Fibroblast of mammary gland (primary cell): ENCODE measurements around the gene PRLH.

Experiments used
- DNase-seq: peaks from one replicate; pipeline ENCODE4 v3.0.0-alpha.2; 2010; ENCODE audit warnings: low read depth
- H3K4me3 ChIP-seq: 2 replicates; pipeline ENCODE4 v1.5.1; 2011; ENCODE audit warnings: low read depth, mild to moderate bottlenecking, low read length, moderate library complexity; ENCODE audit not compliant: control insufficient read depth
- TF ChIP-seq, protein P1 (sequence below): conservative IDR thresholded peaks from 2 replicates; pipeline ENCODE4 v1.5.1; 2011; ENCODE audit warnings: low read depth, low read length, inconsistent platforms; ENCODE audit not compliant: control insufficient read depth, insufficient read depth

Gene PRLH

DNA sequence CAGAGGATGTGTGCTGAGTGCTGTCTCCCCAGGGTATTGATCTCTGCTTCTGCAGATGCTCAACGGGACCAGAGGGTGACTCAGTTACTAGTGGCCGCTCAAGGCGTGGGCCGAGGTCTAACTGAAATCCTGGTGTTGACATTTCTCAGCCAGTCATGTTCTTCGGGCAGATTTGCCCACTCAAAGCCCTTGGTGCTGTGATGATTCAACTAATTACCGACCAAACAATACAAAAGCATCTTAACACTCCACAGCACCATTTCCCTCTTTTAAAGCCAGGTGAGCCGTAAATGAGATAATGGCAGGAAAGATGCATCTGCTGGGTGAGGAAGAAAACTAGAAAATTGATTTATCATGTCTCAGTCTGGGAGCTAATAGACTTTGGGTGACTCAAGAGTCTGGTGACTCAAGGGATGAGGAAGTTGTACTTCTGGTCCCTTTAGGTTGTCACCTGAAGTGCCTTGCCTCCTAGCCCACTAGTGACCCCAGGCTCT lies 32.7 kb upstream of the PRLH start:
- peak; percentile 86 for DNase-seq
- no peak overlapping the region for H3K4me3 ChIP-seq
- TF ChIP-seq, protein P1, sequence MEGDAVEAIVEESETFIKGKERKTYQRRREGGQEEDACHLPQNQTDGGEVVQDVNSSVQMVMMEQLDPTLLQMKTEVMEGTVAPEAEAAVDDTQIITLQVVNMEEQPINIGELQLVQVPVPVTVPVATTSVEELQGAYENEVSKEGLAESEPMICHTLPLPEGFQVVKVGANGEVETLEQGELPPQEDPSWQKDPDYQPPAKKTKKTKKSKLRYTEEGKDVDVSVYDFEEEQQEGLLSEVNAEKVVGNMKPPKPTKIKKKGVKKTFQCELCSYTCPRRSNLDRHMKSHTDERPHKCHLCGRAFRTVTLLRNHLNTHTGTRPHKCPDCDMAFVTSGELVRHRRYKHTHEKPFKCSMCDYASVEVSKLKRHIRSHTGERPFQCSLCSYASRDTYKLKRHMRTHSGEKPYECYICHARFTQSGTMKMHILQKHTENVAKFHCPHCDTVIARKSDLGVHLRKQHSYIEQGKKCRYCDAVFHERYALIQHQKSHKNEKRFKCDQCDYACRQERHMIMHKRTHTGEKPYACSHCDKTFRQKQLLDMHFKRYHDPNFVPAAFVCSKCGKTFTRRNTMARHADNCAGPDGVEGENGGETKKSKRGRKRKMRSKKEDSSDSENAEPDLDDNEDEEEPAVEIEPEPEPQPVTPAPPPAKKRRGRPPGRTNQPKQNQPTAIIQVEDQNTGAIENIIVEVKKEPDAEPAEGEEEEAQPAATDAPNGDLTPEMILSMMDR: no peak

DNA sequence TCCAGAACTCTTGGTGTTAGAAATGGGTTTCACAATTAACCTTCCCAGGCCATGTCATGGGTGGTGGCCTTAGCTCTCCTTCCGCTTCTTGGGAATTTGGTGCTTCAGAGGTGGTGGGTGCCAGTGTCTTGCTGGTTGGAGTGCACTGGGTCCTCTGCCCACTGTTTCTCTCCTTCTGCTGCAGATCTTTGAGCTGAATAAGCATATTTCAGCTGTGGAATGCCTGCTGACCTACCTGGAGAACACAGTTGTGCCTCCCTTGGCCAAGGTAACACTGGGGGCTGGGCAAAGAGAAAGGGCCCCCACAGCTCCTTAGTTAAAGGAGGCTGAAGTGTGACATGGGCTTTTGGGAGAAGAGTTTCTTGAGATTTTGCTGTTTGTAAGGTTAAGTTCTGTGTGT lies 32.0 kb upstream of the PRLH start:
- H3K4me3 ChIP-seq: no peak overlapping the region

DNA sequence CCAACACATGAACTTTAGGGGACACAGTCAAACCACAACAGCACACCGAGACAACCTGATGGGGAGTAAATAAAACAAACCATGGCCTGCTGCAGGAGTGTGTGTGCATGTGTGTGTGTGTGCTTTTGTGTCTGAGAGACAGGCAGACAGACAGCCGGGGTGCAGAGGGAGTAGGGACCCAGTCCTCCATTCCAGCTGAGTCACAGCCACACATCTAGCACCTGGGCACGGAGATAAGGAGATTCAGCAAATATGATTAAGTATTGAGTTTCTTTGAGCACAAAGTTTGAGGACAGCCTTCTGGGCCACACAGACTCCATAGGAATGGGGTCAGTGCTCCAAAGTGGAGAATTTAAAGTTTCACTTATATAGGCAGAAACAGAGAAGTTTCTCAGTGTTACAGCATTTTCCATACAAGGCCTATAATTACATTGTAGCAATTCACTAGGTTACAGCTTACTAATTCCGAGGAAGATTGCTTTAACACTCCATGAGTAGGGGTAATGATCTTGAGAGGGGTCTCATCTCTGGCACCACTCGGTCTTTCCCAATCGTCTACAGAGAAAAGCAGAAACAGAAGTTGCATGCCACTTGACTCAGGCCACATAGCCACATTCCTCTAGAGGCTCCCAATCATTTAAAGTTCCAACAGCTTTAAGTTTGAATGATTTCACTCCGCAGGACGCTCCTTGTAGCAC lies 30.8 kb upstream of the PRLH start:
- no peak overlapping the region for H3K4me3 ChIP-seq
- no peak for DNase-seq
- TF ChIP-seq, protein P1: no peak

More for the DNA sequence above, 32.0 kb upstream of the PRLH start:
- no peak for DNase-seq
- TF ChIP-seq, protein P1: no peak

DNA sequence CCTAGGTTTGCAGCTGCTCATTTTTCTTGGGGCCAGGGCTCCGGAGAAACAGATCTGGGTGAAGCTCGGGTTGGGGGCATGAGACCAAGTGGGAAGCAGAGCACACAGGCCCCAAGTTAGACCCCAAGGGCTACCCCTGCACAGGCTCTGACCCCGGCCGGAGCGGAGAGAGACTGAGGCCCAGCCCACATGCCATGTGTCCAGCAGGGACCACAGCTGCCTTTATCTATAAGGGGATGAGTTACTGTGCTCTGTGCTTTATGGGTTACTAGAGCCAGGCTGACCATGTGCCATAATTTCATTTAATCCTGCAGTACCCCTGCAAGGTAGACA lies 30.3 kb upstream of the PRLH start:
- no peak for DNase-seq
- TF ChIP-seq, protein P1: no peak
- H3K4me3 ChIP-seq: no peak overlapping the region

DNA sequence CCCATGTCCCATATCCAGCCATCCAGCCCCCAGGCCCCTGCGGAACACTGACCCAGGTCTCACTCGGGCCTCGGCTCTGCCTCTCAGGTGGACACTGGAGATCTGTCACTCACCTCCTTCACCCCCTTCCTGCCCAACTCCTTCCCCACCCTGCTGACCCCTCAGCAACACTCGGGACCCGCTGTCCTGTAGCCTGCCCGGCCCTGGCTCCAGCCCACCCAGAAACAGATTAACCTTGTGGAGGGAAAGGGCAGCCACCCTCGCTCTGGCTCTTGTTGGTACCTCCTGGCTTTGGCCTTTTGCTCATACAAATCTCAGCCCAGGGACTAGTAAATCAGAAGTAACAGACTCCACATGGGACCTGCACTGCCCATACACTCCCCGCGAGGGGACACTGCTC lies 29.8 kb upstream of the PRLH start:
- DNase-seq: no peak
- TF ChIP-seq, protein P1: no peak
- H3K4me3 ChIP-seq: no peak overlapping the region

DNA sequence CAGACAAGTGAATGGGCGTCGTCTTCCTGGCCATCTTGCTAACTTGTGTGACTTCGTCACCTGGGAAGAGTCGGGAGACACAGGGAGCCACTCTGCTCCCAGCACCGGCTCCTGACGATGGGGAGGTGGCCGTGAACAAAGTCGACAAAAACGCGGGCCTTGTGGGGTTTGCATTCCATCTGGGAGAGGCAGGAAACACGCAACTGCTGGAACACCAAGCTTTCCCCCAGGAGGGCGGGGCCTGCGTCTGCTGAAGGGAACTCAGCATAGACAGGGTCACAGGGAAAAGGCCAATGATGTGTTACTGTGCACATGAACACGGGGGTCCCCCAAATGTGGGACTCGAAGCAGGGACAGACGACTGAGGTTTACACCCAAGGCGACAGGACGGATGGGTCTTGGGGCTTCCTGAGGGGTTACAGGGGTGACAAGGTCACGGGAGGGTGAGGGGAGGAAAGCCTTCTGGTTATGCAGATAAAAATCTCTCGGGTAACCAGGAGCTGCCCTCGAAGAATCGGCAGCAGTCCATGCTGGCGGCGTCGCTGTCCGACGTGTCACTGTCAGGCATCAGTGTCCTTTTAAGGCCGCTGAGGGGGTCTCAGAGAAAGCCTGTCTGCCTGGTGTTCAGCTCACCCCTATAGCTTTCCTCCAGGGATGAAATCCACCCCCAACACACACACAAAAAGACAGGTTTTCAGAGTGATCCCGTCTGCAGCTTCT lies 28.2 kb upstream of the PRLH start:
- TF ChIP-seq, protein P1: no peak
- no peak overlapping the region for H3K4me3 ChIP-seq
- DNase-seq: no peak
